Astrocyte (in vitro differentiated cells and primary cell): ENCODE results near the gene COQ10B. TPM values are rescaled to one million over a fixed set of nuclear protein-coding genes. Genes with fewer than 3 reads are reported as not detected.

Source experiments
- DNase-seq: peaks from one replicate; pipeline ENCODE4 v3.0.0-alpha.2; 2010; ENCODE audit warnings: low read depth
- FAIRE-seq: peaks from 2 replicates; lab custom pipeline; 2011; peaks lifted over from hg19 to GRCh38; lab: Jason Lieb, UNC
- H2AFZ ChIP-seq: 2 replicates; pipeline ENCODE4 v1.6.0; 2012; ENCODE audit warnings: low read depth, low read length, inconsistent platforms
- H3K27ac ChIP-seq: 2 replicates; pipeline ENCODE4 v1.5.1; 2011; ENCODE audit warnings: low read depth, low read length, inconsistent platforms
- H3K27me3 ChIP-seq: 2 replicates; pipeline ENCODE4 v1.6.0; 2011; ENCODE audit warnings: low read length, inconsistent platforms; ENCODE audit not compliant: insufficient read depth
- H3K36me3 ChIP-seq: 2 replicates; pipeline ENCODE4 v1.5.1; 2011; ENCODE audit warnings: low read length, inconsistent platforms; ENCODE audit not compliant: insufficient read depth
- H3K4me1 ChIP-seq: 2 replicates; pipeline ENCODE4 v1.5.1; 2011; ENCODE audit warnings: low read length, inconsistent platforms; ENCODE audit not compliant: insufficient read depth
- H3K4me2 ChIP-seq: 2 replicates; pipeline ENCODE4 v1.6.0; 2012; ENCODE audit warnings: low read length, inconsistent platforms
- H3K4me3 ChIP-seq: 2 replicates; pipeline ENCODE4 v1.5.1; 2011; ENCODE audit warnings: low read depth, mild to moderate bottlenecking, low read length, inconsistent platforms; ENCODE audit not compliant: insufficient read depth
- H3K79me2 ChIP-seq: 2 replicates; pipeline ENCODE4 v1.6.0; 2012; ENCODE audit warnings: mild to moderate bottlenecking, low read length, inconsistent platforms; ENCODE audit not compliant: insufficient read depth
- H3K9ac ChIP-seq: 2 replicates; pipeline ENCODE4 v1.6.0; 2012; ENCODE audit warnings: mild to moderate bottlenecking, low read length, inconsistent platforms
- H3K9me3 ChIP-seq: 2 replicates; pipeline ENCODE4 v1.5.1; 2012; ENCODE audit warnings: low read depth, mild to moderate bottlenecking, low read length, inconsistent platforms; ENCODE audit not compliant: insufficient read depth
- H4K20me1 ChIP-seq: 2 replicates; pipeline ENCODE4 v1.6.0; 2012; ENCODE audit warnings: low read length, inconsistent platforms; ENCODE audit not compliant: insufficient read depth
- H3K27ac Mint-ChIP-seq: one replicate; pipeline ENCODE4 v1.8.0; 2021; ENCODE audit warnings: mild to moderate bottlenecking, mixed read lengths; ENCODE audit not compliant: unreplicated experiment
- H3K27me3 Mint-ChIP-seq: one replicate; pipeline ENCODE4 v1.8.0; 2021; ENCODE audit warnings: low read depth, mixed read lengths; ENCODE audit not compliant: unreplicated experiment
- H3K36me3 Mint-ChIP-seq: one replicate; pipeline ENCODE4 v1.8.0; 2021; ENCODE audit warnings: low read depth, mixed read lengths; ENCODE audit not compliant: unreplicated experiment
- H3K4me1 Mint-ChIP-seq: one replicate; pipeline ENCODE4 v1.8.0; 2021; ENCODE audit warnings: low read depth, mixed read lengths; ENCODE audit not compliant: unreplicated experiment
- H3K4me3 Mint-ChIP-seq: one replicate; pipeline ENCODE4 v1.8.0; 2021; ENCODE audit warnings: mild to moderate bottlenecking, moderate library complexity, mixed read lengths; ENCODE audit not compliant: unreplicated experiment
- H3K9me3 Mint-ChIP-seq: one replicate; pipeline ENCODE4 v1.8.0; 2021; ENCODE audit warnings: mild to moderate bottlenecking, mixed read lengths; ENCODE audit not compliant: unreplicated experiment
- CTCF ChIP-seq: IDR thresholded peaks from 2 replicates; pipeline ENCODE4 v1.5.1; 2011; ENCODE audit warnings: low read depth, mild to moderate bottlenecking, inconsistent platforms, low read length, moderate library complexity; ENCODE audit not compliant: insufficient read depth
- EZH2 ChIP-seq: IDR thresholded peaks from 2 replicates; pipeline ENCODE4 v1.6.1; 2012; ENCODE audit warnings: mild to moderate bottlenecking, low read length, inconsistent platforms; ENCODE audit not compliant: insufficient read depth
- total RNA-seq: library from RNA; stranded (reverse); gene quantifications from 2 replicates; pipeline ENCODE4 v1.2.1, GENCODE V29; 2021

Gene COQ10B
- total RNA-seq, 1 donor from 2014 or later = 46.0 TPM

GRCh38 chr2:197455428-197455827 lies 2.1 kb downstream of the COQ10B start:
- no peaks in the 10 kb centered on the region for H3K9me3 ChIP-seq
- no peak overlapping the region for H3K4me3 ChIP-seq
- H3K4me1 ChIP-seq = peaks cover 15% of the 10 kb centered on the region
- Mint-ChIP-seq H3K36me3 (no peaks in the 10 kb centered on the region), H3K27me3 (no peaks in the 10 kb centered on the region), H3K9me3 (no peaks in the 10 kb centered on the region), H3K4me3 (peak overlapping the region; percentile 98), H3K27ac (peak overlapping the region; percentile 18), H3K4me1 (peaks cover 14% of the 10 kb centered on the region)
- no peaks in the 10 kb centered on the region for H3K27me3 ChIP-seq
- peak overlapping the region; percentile 85 for H3K4me2 ChIP-seq
- DNase-seq (no peak), FAIRE-seq (no peak)
- H3K79me2 ChIP-seq = peaks cover 67% of the 10 kb centered on the region
- no peak overlapping the region for H3K27ac ChIP-seq
- TF ChIP-seq CTCF (no peak), EZH2 (no peak)
- peak overlapping the region; percentile 1 for H3K9ac ChIP-seq
- H3K36me3 ChIP-seq = peaks cover under 1% of the 10 kb centered on the region
- peaks cover 58% of the 10 kb centered on the region for H4K20me1 ChIP-seq
- H2AFZ ChIP-seq = no peak overlapping the region

GRCh38 chr2:197460649-197461048 lies 7.3 kb downstream of the COQ10B start:
- no peak for DNase-seq
- Histone ChIP-seq H3K4me2 (no peak overlapping the region), H3K9me3 (no peaks in the 10 kb centered on the region), H3K9ac (no peak overlapping the region), H3K79me2 (peaks cover 67% of the 10 kb centered on the region), H3K27me3 (no peaks in the 10 kb centered on the region), H2AFZ (no peak overlapping the region), H3K4me1 (no peaks in the 10 kb centered on the region), H3K36me3 (peaks cover 13% of the 10 kb centered on the region), H4K20me1 (peaks cover 66% of the 10 kb centered on the region), H3K27ac (no peak overlapping the region), H3K4me3 (no peak overlapping the region)
- H3K4me3 Mint-ChIP-seq = no peak overlapping the region
- H3K36me3 Mint-ChIP-seq = no peaks in the 10 kb centered on the region
- no peaks in the 10 kb centered on the region for H3K9me3 Mint-ChIP-seq
- TF ChIP-seq EZH2 (no peak), CTCF (no peak)
- no peak overlapping the region for H3K27ac Mint-ChIP-seq
- no peaks in the 10 kb centered on the region for H3K27me3 Mint-ChIP-seq
- peaks cover 16% of the 10 kb centered on the region for H3K4me1 Mint-ChIP-seq
- FAIRE-seq = no peak

GRCh38 chr2:197461057-197461456 lies 7.7 kb downstream of the COQ10B start:
- Mint-ChIP-seq H3K4me1 (peaks cover 13% of the 10 kb centered on the region), H3K27me3 (no peaks in the 10 kb centered on the region), H3K4me3 (no peak overlapping the region), H3K27ac (no peak overlapping the region), H3K9me3 (no peaks in the 10 kb centered on the region), H3K36me3 (peaks cover under 1% of the 10 kb centered on the region)
- H3K4me3 ChIP-seq = no peak overlapping the region
- H3K9me3 ChIP-seq = no peaks in the 10 kb centered on the region
- TF ChIP-seq CTCF (no peak), EZH2 (no peak)
- H3K36me3 ChIP-seq = peaks cover 16% of the 10 kb centered on the region
- H3K27me3 ChIP-seq = no peaks in the 10 kb centered on the region
- DNase-seq (peak; percentile 13), FAIRE-seq (no peak)
- no peak overlapping the region for H3K27ac ChIP-seq
- no peaks in the 10 kb centered on the region for H3K4me1 ChIP-seq
- peaks cover 65% of the 10 kb centered on the region for H4K20me1 ChIP-seq
- peaks cover 63% of the 10 kb centered on the region for H3K79me2 ChIP-seq
- H2AFZ ChIP-seq = no peak overlapping the region
- no peak overlapping the region for H3K4me2 ChIP-seq
- H3K9ac ChIP-seq = no peak overlapping the region
